Activated naive CD8-positive, alpha-beta T cell treated with anti-CD3 and anti-CD28 coated beads, Interleukin-2, amount 50 U/mL, for 16 hours (primary cell): ENCODE data around the gene ELOVL6.
"Not testable (repeated sequence)": the region's sequence is repeated elsewhere in the genome, so short reads cannot be mapped to it uniquely, and the experiment has no call there.

ENCODE experiments used
- DNase-seq: peaks from one replicate; pipeline ENCODE4 v3.0.0-alpha.2; 2020; ENCODE audit warnings: low read depth, low spot score

ELOVL6 gene

GRCh38 chr4:110160618-110161017 lies 37.8 kb downstream of the ELOVL6 start:
- DNase-seq, result no peak

GRCh38 chr4:110159541-110159940 lies 38.9 kb downstream of the ELOVL6 start:
- no peak for DNase-seq

GRCh38 chr4:110157580-110157979 lies 40.8 kb downstream of the ELOVL6 start:
- DNase-seq, result no peak

- not testable (repeated sequence) for DNase-seq
These were observed 41.2 kb downstream of the ELOVL6 start for GRCh38 chr4:110157166-110157565.

GRCh38 chr4:110156442-110156841 lies 42.0 kb downstream of the ELOVL6 start:
- DNase-seq, result no peak

- no peak for DNase-seq
These were observed 42.8 kb downstream of the ELOVL6 start for GRCh38 chr4:110155654-110156053.

GRCh38 chr4:110154582-110154981 lies 43.8 kb downstream of the ELOVL6 start:
- DNase-seq, result no peak

- DNase-seq, result no peak
These were observed 46.0 kb downstream of the ELOVL6 start for GRCh38 chr4:110152386-110152785.

GRCh38 chr4:110149089-110149488 lies 49.3 kb downstream of the ELOVL6 start:
- DNase-seq, result no peak

GRCh38 chr4:110142461-110142860 lies 56.0 kb downstream of the ELOVL6 start:
- no peak for DNase-seq

- DNase-seq, result no peak
These were observed 58.6 kb downstream of the ELOVL6 start for GRCh38 chr4:110139815-110140214.

GRCh38 chr4:110139111-110139510 lies 59.3 kb downstream of the ELOVL6 start:
- DNase-seq, result no peak

GRCh38 chr4:110138551-110138950 lies 59.9 kb downstream of the ELOVL6 start:
- DNase-seq, result no peak

- DNase-seq, result no peak
These were observed 60.6 kb downstream of the ELOVL6 start for GRCh38 chr4:110137829-110138228.

- no peak for DNase-seq
These were observed 62.9 kb downstream of the ELOVL6 start for GRCh38 chr4:110135523-110135922.

GRCh38 chr4:110135076-110135475 lies 63.3 kb downstream of the ELOVL6 start:
- no peak for DNase-seq

GRCh38 chr4:110134269-110134869 lies 64.0 kb downstream of the ELOVL6 start:
- no peak for DNase-seq

- DNase-seq, result no peak
These were observed 65.3 kb downstream of the ELOVL6 start for GRCh38 chr4:110132816-110133719.

- DNase-seq, result no peak
These were observed 66.5 kb downstream of the ELOVL6 start for GRCh38 chr4:110131916-110132315.

- no peak for DNase-seq
These were observed 67.6 kb downstream of the ELOVL6 start for GRCh38 chr4:110130576-110131358.

- no peak for DNase-seq
These were observed 68.9 kb downstream of the ELOVL6 start for GRCh38 chr4:110129544-110129943.

GRCh38 chr4:110128472-110128919 lies 69.9 kb downstream of the ELOVL6 start:
- DNase-seq, result no peak
